Measurements from ENCODE around the gene NTM. TPM values are rescaled to one million over a fixed set of nuclear protein-coding genes. Genes with fewer than 3 reads are reported as not detected.
A peak's percentile ranks its signal among the peaks of the same experiment; 100 is the strongest.
"Not testable (repeated sequence)": the region's sequence is repeated elsewhere in the genome, so short reads cannot be mapped to it uniquely, and the experiment has no call there.

Gene NTM
- total RNA-seq, 4 donors from 2014 or later = 1.4 to 2.8 (median 1.7) TPM

- H3K27ac ChIP-seq = peak overlapping the region in 1 of 4 donors; percentile 11
- no peaks in the 10 kb centered on the region for H3K36me3 ChIP-seq
- DNase-seq = no peak
- H3K27me3 ChIP-seq = no peaks in the 10 kb centered on the region
- H3K4me1 ChIP-seq = peaks cover 0 to 8% (median 2%) of the 10 kb centered on the region in 4 donors
- no peaks in the 10 kb centered on the region for H3K9me3 ChIP-seq
- no peak for TF ChIP-seq POLR2A (IDR thresholded peaks at IDR 0.05)
- H3K4me3 ChIP-seq = no peak overlapping the region
Observed at GRCh38 chr11:131909426-131910177, 539.2 kb downstream of the NTM start.

- DNase-seq = no peak
- no peaks in the 10 kb centered on the region for H3K36me3 ChIP-seq
- H3K4me1 ChIP-seq = peaks cover 0 to 8% (median 2%) of the 10 kb centered on the region in 4 donors
- H3K4me3 ChIP-seq = peak overlapping the region in 3 of 4 donors; percentile 9 to 48 (median 46)
- H3K27me3 ChIP-seq = no peaks in the 10 kb centered on the region
- peak overlapping the region in 2 of 4 donors; percentile 62 to 73 for H3K27ac ChIP-seq
- TF ChIP-seq POLR2A (IDR thresholded peaks at IDR 0.05) (no peak), CTCF (IDR thresholded peaks at IDR 0.05) (no peak)
- H3K9me3 ChIP-seq = no peaks in the 10 kb centered on the region
Observed at GRCh38 chr11:131910178-131910522, 539.7 kb downstream of the NTM start.

GRCh38 chr11:131910523-131911387 lies 540.3 kb downstream of the NTM start:
- TF ChIP-seq POLR2A (IDR thresholded peaks at IDR 0.05) (no peak), CTCF (IDR thresholded peaks at IDR 0.05) (no peak)
- no peak for DNase-seq
- Histone ChIP-seq H3K27ac (peak overlapping the region in 2 of 4 donors; percentile 62 to 73), H3K4me1 (peaks cover 0 to 8% (median 2%) of the 10 kb centered on the region in 4 donors), H3K27me3 (no peaks in the 10 kb centered on the region), H3K36me3 (no peaks in the 10 kb centered on the region), H3K4me3 (peak overlapping the region; percentile 9 to 48 (median 30)), H3K9me3 (no peaks in the 10 kb centered on the region)

- not testable (repeated sequence) for H3K36me3 ChIP-seq, H3K9me3 ChIP-seq, DNase-seq, H3K4me1 ChIP-seq, H3K27me3 ChIP-seq
- H3K4me3 ChIP-seq = peak overlapping the region; percentile 9 to 48 (median 30)
- TF ChIP-seq CTCF (IDR thresholded peaks at IDR 0.05) = peak in 2 of 6 experiments; percentile 28
- peak overlapping the region in 2 of 4 donors; percentile 62 to 73 for H3K27ac ChIP-seq
Observed at GRCh38 chr11:131911388-131912032, 541.1 kb downstream of the NTM start.

DNA sequence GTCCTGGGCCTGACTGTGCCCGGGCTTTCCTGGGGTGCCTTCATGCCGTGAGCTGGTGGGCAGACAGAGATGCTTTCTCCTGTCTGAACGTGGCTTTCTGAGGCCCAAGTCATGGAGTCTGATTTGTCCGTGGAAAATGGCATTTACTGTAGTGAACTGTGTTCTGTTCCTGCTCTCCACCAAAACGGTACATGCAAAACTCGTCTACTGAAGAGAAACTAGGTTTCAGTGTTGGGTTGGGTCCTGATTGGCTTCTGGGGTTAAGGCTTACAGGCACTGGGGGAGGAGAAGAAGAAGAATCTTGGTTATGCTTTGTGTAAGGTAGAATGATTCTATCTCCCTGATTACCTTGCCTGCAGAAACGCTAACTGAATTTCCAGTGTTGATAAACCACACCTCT lies 541.7 kb downstream of the NTM start:
- Histone ChIP-seq H3K9me3 (no peaks in the 10 kb centered on the region), H3K36me3 (no peaks in the 10 kb centered on the region), H3K27ac (no peak overlapping the region), H3K4me3 (peak overlapping the region in 1 of 4 donors; percentile 48), H3K4me1 (peaks cover 0 to 8% (median 0%) of the 10 kb centered on the region in 4 donors), H3K27me3 (no peaks in the 10 kb centered on the region)
- no peak for TF ChIP-seq POLR2A (IDR thresholded peaks at IDR 0.05)
- TF ChIP-seq CTCF (IDR thresholded peaks at IDR 0.05) = no peak
- no peak for DNase-seq

Data from Peyer's patch (tissue), 4 donors.